ENCODE results near the gene FARS2. TPM values are rescaled to one million over a fixed set of nuclear protein-coding genes. Genes with fewer than 3 reads are reported as not detected.

FARS2 gene
- polyA plus RNA-seq, 1 donor (not counting 4 experiments of a cell fraction or from before 2014, with no cell fraction given) = 21.3 TPM

DNA sequence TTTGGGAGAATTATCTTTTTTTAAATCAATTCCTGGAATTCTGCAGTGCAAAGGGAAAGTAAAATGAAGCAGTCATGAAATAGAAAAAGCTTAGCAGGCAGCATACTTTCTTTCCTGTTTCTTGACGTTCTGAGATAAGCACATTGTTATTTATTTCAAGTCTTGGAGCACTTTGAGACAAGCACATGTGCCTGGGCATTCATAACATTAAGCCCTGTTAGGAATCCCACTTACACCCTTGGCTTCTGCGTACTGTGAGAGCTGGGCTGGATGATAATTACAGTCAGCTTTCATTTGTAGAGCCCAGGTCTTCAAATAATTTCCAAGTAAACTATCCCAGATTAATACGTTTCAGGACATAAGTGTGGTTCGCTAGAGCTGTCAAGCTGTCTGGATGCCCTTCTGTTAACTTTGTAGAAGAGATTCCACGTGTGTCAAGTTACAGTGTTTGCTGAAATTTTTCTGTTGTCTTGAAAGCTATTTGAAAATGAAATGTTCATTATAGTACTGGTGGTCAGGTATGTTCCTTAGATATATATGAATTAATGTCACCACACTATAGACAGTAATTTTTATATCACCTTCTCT, 8.9 kb downstream of the FARS2 start:
- Histone ChIP-seq H3K36me3 (ENCODE audit: control insufficient read depth in 2 of 2, extremely low read depth in 1 of 2, insufficient read depth in 2 of 2, low read length in 2 of 2) (no peaks in the 10 kb centered on the region), H4K20me1 (ENCODE audit: control insufficient read depth, extremely low read depth, insufficient read depth, low read length) (no peaks in the 10 kb centered on the region), H3K4me2 (ENCODE audit: control insufficient read depth, extremely low read depth, insufficient read depth, low read depth, low read length) (no peak overlapping the region), H3K27me3 (ENCODE audit: control insufficient read depth, extremely low read depth, insufficient read depth, low read length) (no peaks in the 10 kb centered on the region), H3K4me3 (ENCODE audit: control insufficient read depth in 2 of 3, extremely low read depth in 1 of 3, insufficient read depth in 2 of 3, low read depth in 1 of 3, low read length in 3 of 3) (no peak overlapping the region), H3K4me1 (ENCODE audit: control insufficient read depth, extremely low read depth, insufficient read depth, low read length) (peaks cover 12% of the 10 kb centered on the region), H3K27ac (ENCODE audit: control insufficient read depth, insufficient read depth, low read length) (no peak overlapping the region), H3K9ac (ENCODE audit: control insufficient read depth, extremely low read depth, insufficient read depth, low read length) (no peak overlapping the region), H3K79me2 (ENCODE audit: control insufficient read depth, insufficient read depth, low read length) (peaks cover 28% of the 10 kb centered on the region), H2AFZ (ENCODE audit: control insufficient read depth, low read length) (no peak overlapping the region), H3K9me3 (ENCODE audit: control insufficient read depth, low read depth, low read length) (no peaks in the 10 kb centered on the region), H3K9me1 (ENCODE audit: control insufficient read depth, extremely low read depth, insufficient read depth, low read length) (no peaks in the 10 kb centered on the region)
- FAIRE-seq (no peak), DNase-seq (ENCODE audit: low read depth, low spot score) (no peak)
- dilution Hi-C loops (cut with MboI; ENCODE audit: extremely low pct_ligation_motif_present, low sequenced_read_pairs) = no loop called here
- TF ChIP-seq, protein P1, sequence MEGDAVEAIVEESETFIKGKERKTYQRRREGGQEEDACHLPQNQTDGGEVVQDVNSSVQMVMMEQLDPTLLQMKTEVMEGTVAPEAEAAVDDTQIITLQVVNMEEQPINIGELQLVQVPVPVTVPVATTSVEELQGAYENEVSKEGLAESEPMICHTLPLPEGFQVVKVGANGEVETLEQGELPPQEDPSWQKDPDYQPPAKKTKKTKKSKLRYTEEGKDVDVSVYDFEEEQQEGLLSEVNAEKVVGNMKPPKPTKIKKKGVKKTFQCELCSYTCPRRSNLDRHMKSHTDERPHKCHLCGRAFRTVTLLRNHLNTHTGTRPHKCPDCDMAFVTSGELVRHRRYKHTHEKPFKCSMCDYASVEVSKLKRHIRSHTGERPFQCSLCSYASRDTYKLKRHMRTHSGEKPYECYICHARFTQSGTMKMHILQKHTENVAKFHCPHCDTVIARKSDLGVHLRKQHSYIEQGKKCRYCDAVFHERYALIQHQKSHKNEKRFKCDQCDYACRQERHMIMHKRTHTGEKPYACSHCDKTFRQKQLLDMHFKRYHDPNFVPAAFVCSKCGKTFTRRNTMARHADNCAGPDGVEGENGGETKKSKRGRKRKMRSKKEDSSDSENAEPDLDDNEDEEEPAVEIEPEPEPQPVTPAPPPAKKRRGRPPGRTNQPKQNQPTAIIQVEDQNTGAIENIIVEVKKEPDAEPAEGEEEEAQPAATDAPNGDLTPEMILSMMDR (optimal IDR thresholded peaks at IDR 0.05 in 1 of 3, IDR thresholded peaks at IDR 0.05 in 1 of 3, conservative IDR thresholded peaks at IDR 0.05 in 1 of 3; ENCODE audit: extremely low read depth in 1 of 3, insufficient read depth in 2 of 3, low read length in 3 of 3) = no peak
- TF ChIP-seq EZH2 (IDR thresholded peaks at IDR 0.05; ENCODE audit: low read length) = no peak

DNA sequence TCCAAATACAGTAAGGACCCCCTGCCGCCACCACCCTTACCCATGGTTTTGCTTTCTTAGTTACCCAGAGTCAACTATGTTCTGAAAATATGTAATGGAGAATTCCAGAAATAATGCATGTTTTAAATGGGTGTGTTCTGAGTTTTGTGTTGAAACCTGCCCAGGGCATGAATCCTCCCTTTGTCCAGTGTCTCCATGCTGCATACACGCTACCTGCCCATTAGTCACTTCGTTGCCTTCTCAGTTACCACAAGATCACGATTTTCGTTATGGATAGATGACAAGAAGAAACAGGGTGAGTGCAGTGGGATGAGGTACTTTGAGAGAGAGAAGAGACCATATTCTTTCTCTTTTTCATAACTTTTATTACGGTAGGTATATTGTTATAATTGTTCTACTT, 10.6 kb downstream of the FARS2 start:
- H3K4me3 ChIP-seq (ENCODE audit: control insufficient read depth in 2 of 3, extremely low read depth in 1 of 3, insufficient read depth in 2 of 3, low read depth in 1 of 3, low read length in 3 of 3) = no peak overlapping the region
- peaks cover 12% of the 10 kb centered on the region for H3K4me1 ChIP-seq (ENCODE audit: control insufficient read depth, extremely low read depth, insufficient read depth, low read length)
- peak; percentile 76 for FAIRE-seq
- H3K79me2 ChIP-seq (ENCODE audit: control insufficient read depth, insufficient read depth, low read length) = peaks cover 19% of the 10 kb centered on the region
- H3K4me2 ChIP-seq (ENCODE audit: control insufficient read depth, extremely low read depth, insufficient read depth, low read depth, low read length) = peak overlapping the region; percentile 20
- H4K20me1 ChIP-seq (ENCODE audit: control insufficient read depth, extremely low read depth, insufficient read depth, low read length) = no peaks in the 10 kb centered on the region
- H3K9ac ChIP-seq (ENCODE audit: control insufficient read depth, extremely low read depth, insufficient read depth, low read length) = no peak overlapping the region
- TF ChIP-seq, protein P1 (optimal IDR thresholded peaks at IDR 0.05 in 1 of 3, IDR thresholded peaks at IDR 0.05 in 1 of 3, conservative IDR thresholded peaks at IDR 0.05 in 1 of 3; ENCODE audit: extremely low read depth in 1 of 3, insufficient read depth in 2 of 3, low read length in 3 of 3) = no peak
- no peak for TF ChIP-seq EZH2 (IDR thresholded peaks at IDR 0.05; ENCODE audit: low read length)
- no peak overlapping the region for H2AFZ ChIP-seq (ENCODE audit: control insufficient read depth, low read length)
- H3K27ac ChIP-seq (ENCODE audit: control insufficient read depth, insufficient read depth, low read length) = peak overlapping the region; percentile 87
- dilution Hi-C loops (cut with MboI; ENCODE audit: extremely low pct_ligation_motif_present, low sequenced_read_pairs) = no loop called here
- H3K9me3 ChIP-seq (ENCODE audit: control insufficient read depth, low read depth, low read length) = no peaks in the 10 kb centered on the region
- no peaks in the 10 kb centered on the region for H3K9me1 ChIP-seq (ENCODE audit: control insufficient read depth, extremely low read depth, insufficient read depth, low read length)
- peak; percentile 52 for DNase-seq (ENCODE audit: low read depth, low spot score)
- no peaks in the 10 kb centered on the region for H3K27me3 ChIP-seq (ENCODE audit: control insufficient read depth, extremely low read depth, insufficient read depth, low read length)
- H3K36me3 ChIP-seq (ENCODE audit: control insufficient read depth in 2 of 2, extremely low read depth in 1 of 2, insufficient read depth in 2 of 2, low read length in 2 of 2) = peaks cover 0 to 1% of the 10 kb centered on the region in 2 experiments
